Measurements from ENCODE around the gene PXMP4. TPM values are rescaled to one million over a fixed set of nuclear protein-coding genes. Genes with fewer than 3 reads are reported as not detected.
"Not testable (repeated sequence)": the region's sequence is repeated elsewhere in the genome, so short reads cannot be mapped to it uniquely, and the experiment has no call there.

Gene PXMP4, protein sequence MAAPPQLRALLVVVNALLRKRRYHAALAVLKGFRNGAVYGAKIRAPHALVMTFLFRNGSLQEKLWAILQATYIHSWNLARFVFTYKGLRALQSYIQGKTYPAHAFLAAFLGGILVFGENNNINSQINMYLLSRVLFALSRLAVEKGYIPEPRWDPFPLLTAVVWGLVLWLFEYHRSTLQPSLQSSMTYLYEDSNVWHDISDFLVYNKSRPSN
- 11.1 TPM for polyA plus RNA-seq (ENCODE audit: insufficient read length)

DNA sequence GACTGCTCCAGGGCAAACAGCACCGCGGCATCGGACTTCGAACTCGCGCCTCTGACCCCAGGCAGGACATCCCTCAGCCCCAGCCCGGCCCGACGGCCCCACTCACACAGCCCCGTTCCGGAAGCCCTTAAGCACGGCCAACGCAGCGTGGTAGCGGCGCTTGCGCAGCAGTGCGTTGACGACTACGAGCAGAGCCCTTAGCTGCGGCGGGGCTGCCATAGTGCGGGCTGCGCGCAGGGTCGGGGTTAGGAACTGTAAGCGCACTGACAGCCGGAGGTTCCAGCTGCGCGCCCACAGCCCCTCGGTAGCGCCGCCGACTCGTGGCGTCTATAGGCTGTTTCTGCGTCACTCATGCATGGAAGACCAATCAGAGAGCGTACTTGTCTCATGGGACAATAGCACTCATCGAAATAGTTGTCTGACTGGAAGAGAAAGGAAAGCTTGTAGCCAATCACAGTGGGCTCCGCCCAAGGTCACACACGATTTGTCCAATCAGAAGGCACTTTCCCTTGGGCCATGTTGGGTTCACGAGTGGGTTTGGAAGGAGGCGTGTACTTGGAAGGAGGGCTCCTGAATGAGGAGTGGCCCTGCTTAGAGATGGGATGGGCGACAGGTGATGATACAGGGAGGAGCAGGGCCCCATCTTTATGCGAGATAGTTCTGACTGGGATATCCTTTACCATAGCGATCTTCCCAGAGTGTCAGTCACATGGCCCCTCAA, at the start of gene PXMP4:
Gene PXMP4, minus strand, starts transcription at position 322 of the 721 bp plus-strand sequence. Its CDS starts 103 bp downstream, at position 219.
- DNase-seq: peak; percentile 96

DNA sequence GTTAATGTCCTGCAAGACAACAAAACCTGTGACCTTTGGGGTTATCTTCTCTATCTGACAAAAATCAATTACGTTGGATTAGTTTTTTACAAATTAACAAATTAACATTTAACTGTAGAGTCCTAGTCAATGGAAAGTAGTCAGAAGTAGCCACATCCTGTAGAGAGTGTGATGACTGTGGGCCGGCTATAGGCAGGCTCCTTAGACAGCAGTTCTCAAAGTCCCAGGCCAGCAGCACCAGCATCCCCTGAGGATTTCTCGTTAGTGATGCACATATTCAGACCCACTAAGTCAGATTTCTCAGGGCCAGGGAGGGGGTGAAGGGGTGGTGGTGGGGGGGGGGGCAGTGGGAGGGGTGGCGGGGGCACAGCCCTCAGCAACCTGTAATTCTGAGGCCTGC, 48.9 kb upstream of the PXMP4 start:
- DNase-seq: no peak

GRCh38 chr20:33767777-33768138, 47.6 kb upstream of the PXMP4 start:
- DNase-seq: no peak

- no peak for DNase-seq
These were observed 46.6 kb upstream of the PXMP4 start for GRCh38 chr20:33766686-33767085.

GRCh38 chr20:33765592-33765991, 45.5 kb upstream of the PXMP4 start:
- no peak for DNase-seq

- no peak for DNase-seq
These were observed 45.0 kb upstream of the PXMP4 start for GRCh38 chr20:33765099-33765498.

- DNase-seq: no peak
These were observed 41.7 kb upstream of the PXMP4 start for GRCh38 chr20:33761698-33762250.

- no peak for DNase-seq
These were observed 37.3 kb upstream of the PXMP4 start for GRCh38 chr20:33757458-33757857.

- DNase-seq: no peak
These were observed 36.9 kb upstream of the PXMP4 start for GRCh38 chr20:33757046-33757445.

- DNase-seq: not testable (repeated sequence)
These were observed 35.9 kb upstream of the PXMP4 start for GRCh38 chr20:33755936-33756490.

- no peak for DNase-seq
These were observed 33.7 kb upstream of the PXMP4 start for GRCh38 chr20:33753763-33754162.

GRCh38 chr20:33753143-33753542, 33.0 kb upstream of the PXMP4 start:
- no peak for DNase-seq

GRCh38 chr20:33751775-33752174, 31.7 kb upstream of the PXMP4 start:
- no peak for DNase-seq

DNA sequence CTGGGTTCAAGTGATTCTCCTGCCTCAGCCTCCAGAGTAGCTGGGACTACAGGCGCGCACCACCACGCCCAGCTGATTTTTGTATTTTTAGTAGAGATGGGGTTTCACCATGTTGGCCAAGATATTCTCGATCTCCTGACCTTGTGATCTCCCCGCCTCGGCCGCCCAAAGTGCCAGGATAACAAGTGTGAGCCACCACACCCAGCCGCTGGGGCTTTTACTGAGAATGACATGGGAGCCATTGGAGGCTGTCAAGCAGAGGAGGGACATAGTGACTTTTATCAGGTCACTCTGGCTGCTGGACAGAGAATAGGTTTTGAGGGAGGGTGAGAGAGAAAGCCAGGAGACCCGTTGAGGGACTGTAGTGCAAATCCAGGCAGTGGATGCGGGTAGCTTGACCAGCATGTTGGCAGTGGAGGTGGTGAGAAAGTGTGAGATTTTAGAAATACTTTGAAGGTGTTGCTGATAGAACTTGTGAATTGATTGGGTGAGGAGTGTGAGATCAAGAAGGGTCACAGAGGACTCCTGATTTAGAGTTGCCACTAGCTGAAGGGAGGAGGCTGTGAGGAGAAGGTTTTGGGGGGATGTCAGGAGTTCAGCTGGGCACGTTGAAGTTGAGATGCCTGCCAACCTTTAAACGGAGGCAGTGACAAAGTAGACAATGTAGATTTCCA, 26.4 kb upstream of the PXMP4 start:
- DNase-seq: no peak

GRCh38 chr20:33744773-33745385, 24.8 kb upstream of the PXMP4 start:
- no peak for DNase-seq

GRCh38 chr20:33744181-33744580, 24.1 kb upstream of the PXMP4 start:
- DNase-seq: no peak

GRCh38 chr20:33740189-33740588, 20.1 kb upstream of the PXMP4 start:
- DNase-seq: no peak

GRCh38 chr20:33739493-33739892, 19.4 kb upstream of the PXMP4 start:
- DNase-seq: no peak

GRCh38 chr20:33736962-33737361, 16.9 kb upstream of the PXMP4 start:
- DNase-seq: no peak

DNA sequence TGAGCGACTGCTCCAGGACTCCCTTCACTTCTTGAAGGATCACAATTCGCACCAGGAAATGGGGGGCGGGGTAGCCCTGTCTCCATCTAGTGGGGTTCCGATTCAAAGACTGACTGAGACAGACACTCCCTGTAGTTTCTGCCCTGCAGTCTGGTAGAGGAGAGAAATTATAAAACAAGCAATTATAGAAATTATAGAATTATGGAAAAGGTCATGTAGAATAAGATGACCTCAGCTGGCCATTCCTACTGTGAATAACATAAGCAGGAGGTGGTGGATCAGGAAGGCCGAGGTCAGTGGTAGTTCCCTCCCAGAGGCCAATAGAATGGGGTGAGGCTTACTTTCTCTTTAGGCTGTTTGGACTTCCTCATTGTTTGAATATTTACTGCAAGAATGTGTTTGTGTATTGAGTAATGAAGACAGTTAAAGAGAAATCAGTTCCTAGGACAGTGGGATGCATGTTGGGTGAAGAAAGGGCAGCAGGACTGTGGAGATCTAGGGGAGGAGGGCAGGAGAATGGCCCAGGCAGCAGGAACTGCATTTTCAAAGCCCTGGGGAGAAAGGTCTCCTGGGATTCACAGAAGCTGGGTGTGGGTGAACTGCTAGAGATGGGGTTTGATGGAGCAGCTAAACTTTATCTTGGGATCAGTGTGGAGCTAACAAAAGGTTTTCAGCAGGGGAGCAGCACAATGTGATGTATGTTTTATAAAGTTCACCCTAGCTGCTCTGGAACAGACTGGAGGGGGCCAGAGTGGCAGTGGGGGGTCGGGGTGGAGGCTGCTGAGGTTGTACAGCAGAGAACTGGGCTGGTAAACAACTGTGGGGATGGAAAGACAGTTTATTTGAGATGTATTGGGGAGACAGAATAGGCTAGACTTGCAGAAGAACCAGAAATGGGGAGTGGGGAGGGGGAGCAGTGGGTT, 13.8 kb upstream of the PXMP4 start:
- no peak for DNase-seq

GRCh38 chr20:33732166-33732970, 12.3 kb upstream of the PXMP4 start:
- peak; percentile 92 for DNase-seq

Data from hindlimb muscle (tissue), 1 donor.